Liver (tissue), 3 donors: ENCODE measurements around the gene JAGN1.

Source experiments
- FOXA2 ChIP-seq: IDR thresholded peaks from 2 replicates; pipeline ENCODE4 v1.6.1; 2016; ENCODE audit warnings: antibody characterized with exemption
- RAD21 ChIP-seq, 2 donors: IDR thresholded peaks; 2 replicates each; pipeline ENCODE4 v1.6.1; 2016; ENCODE audit warnings: antibody characterized with exemption in 2 of 2, mild to moderate bottlenecking in 2 of 2
- TAF1 ChIP-seq: conservative IDR thresholded peaks from 2 replicates; pipeline ENCODE4 v1.6.1; 2016; ENCODE audit warnings: antibody characterized with exemption, mild to moderate bottlenecking
- TF ChIP-seq, protein P1 (sequence below): fragments of 150-350 bp; IDR thresholded peaks from 2 replicates; pipeline ENCODE4 v1.5.1; 2017; ENCODE audit warnings: improper control_type of control experiment, low read depth, low read length; ENCODE audit not compliant: missing input control
- TF ChIP-seq, protein P2 (sequence below): IDR thresholded peaks from 2 replicates; pipeline ENCODE4 v1.6.1; 2016; ENCODE audit warnings: antibody characterized with exemption, mild to moderate bottlenecking
- TF ChIP-seq, protein P3 (sequence below): IDR thresholded peaks from 2 replicates; pipeline ENCODE4 v1.6.1; 2016; ENCODE audit warnings: antibody characterized with exemption
- donor health status: healthy.
- donor health status: healthy.

DNA sequence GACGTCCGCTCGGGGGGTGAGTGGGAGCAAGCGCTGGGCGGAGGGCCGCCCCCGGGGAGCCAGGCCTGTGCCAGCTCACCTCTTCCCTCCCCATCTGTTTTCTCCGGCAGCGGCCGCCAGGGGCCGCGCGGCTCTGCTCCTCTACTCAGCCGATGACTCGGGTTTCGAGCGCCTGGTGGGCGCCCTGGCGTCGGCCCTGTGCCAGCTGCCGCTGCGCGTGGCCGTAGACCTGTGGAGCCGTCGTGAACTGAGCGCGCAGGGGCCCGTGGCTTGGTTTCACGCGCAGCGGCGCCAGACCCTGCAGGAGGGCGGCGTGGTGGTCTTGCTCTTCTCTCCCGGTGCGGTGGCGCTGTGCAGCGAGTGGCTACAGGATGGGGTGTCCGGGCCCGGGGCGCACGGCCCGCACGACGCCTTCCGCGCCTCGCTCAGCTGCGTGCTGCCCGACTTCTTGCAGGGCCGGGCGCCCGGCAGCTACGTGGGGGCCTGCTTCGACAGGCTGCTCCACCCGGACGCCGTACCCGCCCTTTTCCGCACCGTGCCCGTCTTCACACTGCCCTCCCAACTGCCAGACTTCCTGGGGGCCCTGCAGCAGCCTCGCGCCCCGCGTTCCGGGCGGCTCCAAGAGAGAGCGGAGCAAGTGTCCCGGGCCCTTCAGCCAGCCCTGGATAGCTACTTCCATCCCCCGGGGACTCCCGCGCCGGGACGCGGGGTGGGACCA, 42.6 kb downstream of the JAGN1 start:
- no peak for TF ChIP-seq TAF1
- TF ChIP-seq, protein P1, sequence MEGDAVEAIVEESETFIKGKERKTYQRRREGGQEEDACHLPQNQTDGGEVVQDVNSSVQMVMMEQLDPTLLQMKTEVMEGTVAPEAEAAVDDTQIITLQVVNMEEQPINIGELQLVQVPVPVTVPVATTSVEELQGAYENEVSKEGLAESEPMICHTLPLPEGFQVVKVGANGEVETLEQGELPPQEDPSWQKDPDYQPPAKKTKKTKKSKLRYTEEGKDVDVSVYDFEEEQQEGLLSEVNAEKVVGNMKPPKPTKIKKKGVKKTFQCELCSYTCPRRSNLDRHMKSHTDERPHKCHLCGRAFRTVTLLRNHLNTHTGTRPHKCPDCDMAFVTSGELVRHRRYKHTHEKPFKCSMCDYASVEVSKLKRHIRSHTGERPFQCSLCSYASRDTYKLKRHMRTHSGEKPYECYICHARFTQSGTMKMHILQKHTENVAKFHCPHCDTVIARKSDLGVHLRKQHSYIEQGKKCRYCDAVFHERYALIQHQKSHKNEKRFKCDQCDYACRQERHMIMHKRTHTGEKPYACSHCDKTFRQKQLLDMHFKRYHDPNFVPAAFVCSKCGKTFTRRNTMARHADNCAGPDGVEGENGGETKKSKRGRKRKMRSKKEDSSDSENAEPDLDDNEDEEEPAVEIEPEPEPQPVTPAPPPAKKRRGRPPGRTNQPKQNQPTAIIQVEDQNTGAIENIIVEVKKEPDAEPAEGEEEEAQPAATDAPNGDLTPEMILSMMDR = peak; percentile 61
- no peak for TF ChIP-seq FOXA2
- TF ChIP-seq, protein P2, sequence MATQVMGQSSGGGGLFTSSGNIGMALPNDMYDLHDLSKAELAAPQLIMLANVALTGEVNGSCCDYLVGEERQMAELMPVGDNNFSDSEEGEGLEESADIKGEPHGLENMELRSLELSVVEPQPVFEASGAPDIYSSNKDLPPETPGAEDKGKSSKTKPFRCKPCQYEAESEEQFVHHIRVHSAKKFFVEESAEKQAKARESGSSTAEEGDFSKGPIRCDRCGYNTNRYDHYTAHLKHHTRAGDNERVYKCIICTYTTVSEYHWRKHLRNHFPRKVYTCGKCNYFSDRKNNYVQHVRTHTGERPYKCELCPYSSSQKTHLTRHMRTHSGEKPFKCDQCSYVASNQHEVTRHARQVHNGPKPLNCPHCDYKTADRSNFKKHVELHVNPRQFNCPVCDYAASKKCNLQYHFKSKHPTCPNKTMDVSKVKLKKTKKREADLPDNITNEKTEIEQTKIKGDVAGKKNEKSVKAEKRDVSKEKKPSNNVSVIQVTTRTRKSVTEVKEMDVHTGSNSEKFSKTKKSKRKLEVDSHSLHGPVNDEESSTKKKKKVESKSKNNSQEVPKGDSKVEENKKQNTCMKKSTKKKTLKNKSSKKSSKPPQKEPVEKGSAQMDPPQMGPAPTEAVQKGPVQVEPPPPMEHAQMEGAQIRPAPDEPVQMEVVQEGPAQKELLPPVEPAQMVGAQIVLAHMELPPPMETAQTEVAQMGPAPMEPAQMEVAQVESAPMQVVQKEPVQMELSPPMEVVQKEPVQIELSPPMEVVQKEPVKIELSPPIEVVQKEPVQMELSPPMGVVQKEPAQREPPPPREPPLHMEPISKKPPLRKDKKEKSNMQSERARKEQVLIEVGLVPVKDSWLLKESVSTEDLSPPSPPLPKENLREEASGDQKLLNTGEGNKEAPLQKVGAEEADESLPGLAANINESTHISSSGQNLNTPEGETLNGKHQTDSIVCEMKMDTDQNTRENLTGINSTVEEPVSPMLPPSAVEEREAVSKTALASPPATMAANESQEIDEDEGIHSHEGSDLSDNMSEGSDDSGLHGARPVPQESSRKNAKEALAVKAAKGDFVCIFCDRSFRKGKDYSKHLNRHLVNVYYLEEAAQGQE = no peak
- TF ChIP-seq, protein P3, sequence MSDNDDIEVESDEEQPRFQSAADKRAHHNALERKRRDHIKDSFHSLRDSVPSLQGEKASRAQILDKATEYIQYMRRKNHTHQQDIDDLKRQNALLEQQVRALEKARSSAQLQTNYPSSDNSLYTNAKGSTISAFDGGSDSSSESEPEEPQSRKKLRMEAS = no peak
- TF ChIP-seq RAD21 (IDR thresholded peaks at IDR 0.05) = peak; percentile 72 to 74
